SJCRH30 (cell line): Measurements from ENCODE around the gene TNFRSF12A. TPM values are rescaled to one million over a fixed set of nuclear protein-coding genes. Genes with fewer than 3 reads are reported as not detected.
"Not testable (repeated sequence)": the region's sequence is repeated elsewhere in the genome, so short reads cannot be mapped to it uniquely, and the experiment has no call there.

ENCODE experiments used
- DNase-seq, 2 experiments: peaks; one replicate each; pipeline ENCODE4 v3.0.0-alpha.2; 2015 to 2020
- H3K27ac ChIP-seq: fragments of 250-450 bp; sonication (Bioruptor Pico); 2 replicates; pipeline ENCODE4 v1.5.1; 2020; ENCODE audit warnings: mild to moderate bottlenecking, moderate library complexity
- H3K27me3 ChIP-seq: fragments of 250-450 bp; sonication (Bioruptor Pico); 2 replicates; pipeline ENCODE4 v1.5.1; 2020; ENCODE audit warnings: mild to moderate bottlenecking, moderate library complexity
- H3K36me3 ChIP-seq: fragments of 250-450 bp; sonication (Bioruptor Pico); 2 replicates; pipeline ENCODE4 v1.5.1; 2020; ENCODE audit warnings: mild to moderate bottlenecking, moderate library complexity
- H3K4me1 ChIP-seq: fragments of 250-450 bp; sonication (Bioruptor Pico); 2 replicates; pipeline ENCODE4 v1.5.1; 2020; ENCODE audit warnings: mild to moderate bottlenecking, moderate library complexity
- H3K4me3 ChIP-seq: fragments of 250-450 bp; sonication (Bioruptor Pico); 2 replicates; pipeline ENCODE4 v1.5.1; 2020; ENCODE audit warnings: mild to moderate bottlenecking, moderate library complexity
- H3K9me3 ChIP-seq: fragments of 250-450 bp; sonication (Bioruptor Pico); replicated peaks from 2 replicates; pipeline ENCODE4 v1.5.1; 2020; ENCODE audit warnings: mild to moderate bottlenecking, moderate library complexity
- total RNA-seq: library from RNA; depleted of rRNA; stranded (reverse); fragments of >200 nt; shearing (Covaris generic); gene quantifications from 2 replicates; pipeline ENCODE4 v1.2.3, GENCODE V29; 2014

TNFRSF12A gene
- total RNA-seq, 1 experiment from 2014 or later: 29.0 TPM

DNA sequence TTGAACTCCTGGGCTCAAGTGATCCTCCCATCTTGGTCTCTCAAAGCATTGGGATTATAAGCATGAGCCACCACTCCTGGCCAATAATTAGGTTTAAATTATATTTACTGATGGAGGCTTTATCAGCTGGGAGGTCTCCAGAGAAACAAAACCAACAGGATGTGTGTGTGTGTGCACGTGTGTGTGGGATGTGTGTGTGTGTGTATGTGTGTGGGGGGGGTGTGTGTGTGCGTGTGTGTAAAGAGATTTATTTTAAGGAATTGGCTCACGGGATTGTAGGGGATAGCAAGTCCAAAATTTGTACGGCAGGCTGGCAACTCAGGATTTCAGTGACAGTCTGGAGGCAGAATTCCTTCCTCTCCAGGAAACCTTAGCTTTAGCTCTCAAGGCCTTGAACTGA, 30.8 kb downstream of the TNFRSF12A start:
- DNase-seq: no peak
- Histone ChIP-seq H3K27ac (no peak overlapping the region), H3K27me3 (peaks cover 5% of the 10 kb centered on the region)

DNA sequence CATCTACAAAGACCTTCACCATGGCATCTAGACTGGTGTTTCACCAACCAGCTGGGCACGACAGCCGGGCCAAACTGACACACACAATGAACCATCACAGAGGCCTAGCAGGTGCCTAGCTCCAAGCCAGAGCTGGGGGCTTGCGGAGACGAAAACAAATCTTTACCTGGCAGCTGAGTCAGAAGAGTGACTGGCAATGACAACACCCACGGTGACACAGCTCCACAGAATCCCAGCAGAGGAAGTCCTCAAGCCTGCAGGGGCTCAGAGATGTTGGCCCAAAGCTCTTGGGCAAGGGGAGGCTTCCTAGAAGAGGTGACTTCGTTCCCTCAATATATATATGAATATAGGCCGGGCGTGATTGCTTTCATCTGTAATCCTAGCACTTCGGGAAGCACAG, 31.3 kb downstream of the TNFRSF12A start:
- H3K27me3 ChIP-seq: peaks cover 5% of the 10 kb centered on the region
- H3K27ac ChIP-seq: no peak overlapping the region
- no peaks in the 10 kb centered on the region for H3K4me1 ChIP-seq

More for the DNA sequence above, 30.8 kb downstream of the TNFRSF12A start:
- Histone ChIP-seq H3K9me3 (no peaks in the 10 kb centered on the region), H3K4me1 (no peaks in the 10 kb centered on the region), H3K4me3 (no peak overlapping the region), H3K36me3 (no peaks in the 10 kb centered on the region)

DNA sequence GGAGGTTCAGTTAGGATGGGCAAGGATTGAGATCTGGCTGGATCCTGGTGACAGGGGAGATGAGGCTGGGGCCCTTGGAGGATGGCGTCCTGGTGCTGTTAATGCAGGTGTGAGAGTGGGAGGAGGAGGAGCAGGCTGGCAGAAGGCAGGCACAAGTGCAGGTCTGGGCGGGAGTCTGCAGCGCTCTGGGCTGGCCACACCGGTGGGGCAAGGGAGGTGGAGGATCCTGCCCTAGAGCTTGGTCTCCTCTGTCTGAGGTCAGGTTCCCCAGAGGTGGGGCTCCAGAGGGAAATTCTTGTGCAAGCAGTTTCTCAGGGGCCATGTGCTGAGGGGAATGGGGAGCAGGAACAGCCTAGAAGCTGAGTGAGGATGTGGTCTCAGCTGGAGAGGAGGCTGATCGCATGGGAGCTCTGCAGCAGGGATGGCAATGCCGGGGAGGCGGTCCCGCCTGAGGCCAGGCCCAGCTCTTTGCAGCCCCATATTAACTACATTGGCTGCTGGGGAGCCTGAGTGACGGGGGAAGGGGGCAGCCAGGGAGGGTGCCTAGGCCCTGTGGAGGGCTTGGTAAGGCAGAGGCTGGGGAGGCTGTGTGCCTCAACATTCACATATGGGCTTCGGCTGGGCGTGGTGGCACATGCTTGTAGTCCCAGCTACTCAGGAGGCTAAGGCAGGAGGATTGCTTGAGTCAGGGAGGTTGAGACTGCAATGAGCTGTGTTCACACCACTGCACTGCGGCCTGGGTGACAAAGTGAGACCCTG, 32.6 kb downstream of the TNFRSF12A start:
- H3K9me3 ChIP-seq, H3K27ac ChIP-seq, H3K27me3 ChIP-seq, H3K4me1 ChIP-seq, H3K36me3 ChIP-seq, DNase-seq, H3K4me3 ChIP-seq: not testable (repeated sequence)

More for the DNA sequence above, 31.3 kb downstream of the TNFRSF12A start:
- Histone ChIP-seq H3K36me3 (no peaks in the 10 kb centered on the region), H3K4me3 (no peak overlapping the region), H3K9me3 (no peaks in the 10 kb centered on the region)
- DNase-seq: no peak

DNA sequence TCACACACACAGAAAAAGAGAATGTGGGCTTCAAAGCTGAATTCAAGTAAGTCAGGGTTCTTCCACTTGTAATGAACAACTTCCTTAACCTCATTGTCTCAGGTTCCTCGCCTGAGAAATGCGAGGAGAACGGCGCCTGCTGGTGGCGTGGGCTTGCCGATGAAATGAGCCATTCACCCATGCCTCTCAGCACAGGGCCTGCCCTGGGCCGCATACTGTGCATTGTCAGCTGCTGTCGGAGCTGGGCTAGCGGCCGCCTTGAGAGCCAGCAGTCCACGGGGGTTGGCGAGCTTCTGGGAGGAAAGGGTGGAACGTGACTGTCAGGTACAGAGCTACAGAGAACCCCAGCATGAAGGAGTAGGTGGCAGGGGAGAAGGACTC, 33.2 kb downstream of the TNFRSF12A start:
- H3K27ac ChIP-seq, H3K4me1 ChIP-seq, H3K4me3 ChIP-seq, DNase-seq, H3K27me3 ChIP-seq, H3K9me3 ChIP-seq, H3K36me3 ChIP-seq: not testable (repeated sequence)

DNA sequence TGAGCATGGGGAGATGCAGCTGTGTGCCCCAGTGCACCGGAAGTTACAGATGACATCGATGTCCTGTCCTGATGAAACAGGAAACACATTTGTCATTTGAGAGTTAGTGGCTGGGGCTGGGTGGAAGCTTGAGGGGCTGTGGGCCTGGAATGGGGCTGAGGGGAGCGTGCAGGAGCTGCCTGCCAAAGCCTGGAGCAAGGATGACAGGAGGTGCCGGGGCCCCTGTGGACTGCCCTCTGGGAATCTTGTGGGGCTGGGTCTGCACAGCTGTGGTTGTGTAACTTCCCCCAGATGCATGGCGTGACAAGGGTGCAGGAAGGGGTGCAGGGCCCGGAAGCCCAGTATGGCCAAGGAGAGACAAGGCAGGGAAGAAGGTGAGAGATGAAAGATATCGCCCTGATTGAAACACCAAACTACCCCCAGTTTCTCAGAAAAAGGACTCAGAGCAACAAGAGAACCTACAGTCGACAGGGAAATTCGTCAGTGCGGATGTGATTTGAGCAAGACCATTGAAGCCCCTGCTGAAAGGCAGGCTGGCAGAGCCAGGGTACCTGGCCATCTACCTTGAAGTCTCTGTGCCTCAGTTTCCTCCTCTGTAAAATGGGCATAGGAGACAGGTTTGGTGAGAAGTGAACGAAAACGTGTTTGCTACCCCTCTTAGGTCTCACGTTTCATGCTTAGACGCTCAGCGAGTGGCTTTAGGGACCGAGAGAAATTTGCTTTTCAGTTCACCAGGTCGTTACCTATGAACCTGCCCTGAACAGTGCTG, 35.0 kb downstream of the TNFRSF12A start:
- DNase-seq: no peak
- no peak overlapping the region for H3K4me3 ChIP-seq
- H3K4me1 ChIP-seq: peaks cover 7% of the 10 kb centered on the region
- no peaks in the 10 kb centered on the region for H3K36me3 ChIP-seq
- no peaks in the 10 kb centered on the region for H3K9me3 ChIP-seq
- H3K27ac ChIP-seq: no peak overlapping the region
- no peaks in the 10 kb centered on the region for H3K27me3 ChIP-seq

DNA sequence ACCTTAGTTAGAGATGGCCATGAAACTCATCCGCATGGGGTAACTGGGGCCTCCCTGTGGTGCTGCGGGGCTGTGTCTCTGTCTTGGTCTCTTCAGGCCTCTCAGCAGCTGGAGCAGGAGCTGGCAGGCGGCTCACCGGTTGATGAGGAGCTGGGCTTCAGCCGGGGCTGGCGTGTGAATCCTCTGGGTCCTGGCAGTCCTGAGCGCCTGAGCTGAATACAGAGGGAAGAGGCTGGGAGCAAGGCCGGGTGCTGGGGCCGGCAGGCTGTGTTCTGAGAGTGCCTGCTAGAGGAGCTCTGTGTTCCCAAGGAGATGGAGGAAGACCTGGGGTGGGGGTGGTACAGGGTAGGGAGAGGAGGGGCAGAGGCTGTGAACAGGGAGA, 35.6 kb downstream of the TNFRSF12A start:
- not testable (repeated sequence) for H3K27me3 ChIP-seq, DNase-seq, H3K27ac ChIP-seq, H3K36me3 ChIP-seq, H3K9me3 ChIP-seq, H3K4me3 ChIP-seq
- H3K4me1 ChIP-seq: peaks cover 12% of the 10 kb centered on the region

DNA sequence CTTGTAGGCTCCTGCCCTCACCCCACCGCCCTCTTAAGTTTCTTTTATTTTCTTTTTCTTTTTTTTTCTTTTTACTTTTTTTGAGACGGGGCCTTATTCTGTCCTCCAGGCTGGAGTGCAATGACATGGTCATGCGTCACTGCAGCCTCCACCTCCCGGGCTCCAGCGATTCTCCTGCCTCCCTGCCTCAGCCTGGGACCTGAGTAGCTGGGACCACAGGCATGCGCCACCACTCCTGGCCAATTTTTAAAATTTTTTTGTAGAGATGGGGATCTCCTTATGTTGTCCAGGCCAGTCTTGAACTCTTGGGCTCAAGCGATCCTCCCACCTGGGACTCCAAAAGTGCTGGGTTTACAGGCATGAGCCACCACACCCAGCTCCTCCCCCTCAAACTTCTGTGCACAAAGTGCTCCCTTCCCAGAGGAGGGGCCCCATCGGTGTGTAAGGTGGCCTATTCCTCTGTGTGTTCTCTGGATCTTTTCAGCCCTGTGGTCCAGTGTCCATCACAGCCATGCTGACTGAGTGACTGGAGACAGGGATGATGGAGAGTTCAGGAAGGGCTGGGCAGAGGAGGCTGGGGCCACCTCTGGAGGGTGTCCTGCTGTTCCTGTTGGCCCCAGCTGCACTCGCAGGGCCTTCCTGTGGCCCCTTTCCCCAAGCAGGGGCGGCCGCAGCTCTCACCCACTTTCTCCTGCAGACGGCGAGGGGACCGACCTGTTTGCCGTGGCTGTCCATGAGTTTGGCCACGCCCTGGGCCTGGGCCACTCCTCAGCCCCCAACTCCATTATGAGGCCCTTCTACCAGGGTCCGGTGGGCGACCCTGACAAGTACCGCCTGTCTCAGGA, 36.4 kb downstream of the TNFRSF12A start:
- Histone ChIP-seq H3K27ac (no peak overlapping the region), H3K4me3 (no peak overlapping the region), H3K27me3 (no peaks in the 10 kb centered on the region), H3K9me3 (no peaks in the 10 kb centered on the region), H3K4me1 (peaks cover 20% of the 10 kb centered on the region), H3K36me3 (no peaks in the 10 kb centered on the region)
- DNase-seq: no peak

DNA sequence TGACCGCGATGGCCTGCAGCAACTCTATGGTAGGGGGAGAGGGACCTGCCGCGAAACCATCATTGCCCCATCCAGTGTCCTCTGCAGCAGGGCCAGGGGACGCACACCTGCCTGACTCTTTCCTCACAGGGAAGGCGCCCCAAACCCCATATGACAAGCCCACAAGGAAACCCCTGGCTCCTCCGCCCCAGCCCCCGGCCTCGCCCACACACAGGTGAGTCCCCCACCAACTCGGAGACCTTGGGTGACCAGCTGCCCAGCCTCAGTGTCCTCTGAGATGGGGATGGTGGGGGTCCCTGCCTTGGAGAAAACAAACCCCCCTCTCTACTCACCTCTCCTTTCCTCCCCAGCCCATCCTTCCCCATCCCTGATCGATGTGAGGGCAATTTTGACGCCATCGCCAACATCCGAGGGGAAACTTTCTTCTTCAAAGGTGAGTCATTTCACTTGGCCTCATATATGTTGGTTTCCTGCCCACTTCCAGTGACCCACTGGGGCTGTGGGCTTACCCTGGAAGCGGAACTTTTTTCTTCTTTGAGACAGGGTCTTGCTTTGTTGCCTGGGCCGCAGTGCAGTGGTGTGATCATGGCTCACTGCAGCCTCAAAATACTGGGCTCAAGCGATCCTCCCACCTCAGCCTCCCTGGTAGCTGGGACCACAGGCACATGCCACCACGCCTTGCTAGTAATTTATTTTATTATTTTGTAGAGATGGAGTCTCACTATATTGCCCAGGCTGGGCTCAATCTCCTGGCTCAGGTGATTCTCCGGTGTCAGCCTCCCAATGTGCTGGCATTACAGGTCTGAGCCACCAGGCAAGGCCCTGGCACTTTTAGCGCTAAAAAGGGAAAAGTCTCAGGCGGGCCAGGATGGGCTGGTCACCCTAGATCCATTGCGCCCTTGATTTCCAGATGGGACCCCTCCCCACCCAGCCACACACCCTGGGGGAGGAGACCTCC, 37.3 kb downstream of the TNFRSF12A start:
- Histone ChIP-seq H3K4me3 (no peak overlapping the region), H3K36me3 (no peaks in the 10 kb centered on the region), H3K27ac (no peak overlapping the region), H3K9me3 (no peaks in the 10 kb centered on the region), H3K27me3 (no peaks in the 10 kb centered on the region), H3K4me1 (peaks cover 22% of the 10 kb centered on the region)
- no peak for DNase-seq

DNA sequence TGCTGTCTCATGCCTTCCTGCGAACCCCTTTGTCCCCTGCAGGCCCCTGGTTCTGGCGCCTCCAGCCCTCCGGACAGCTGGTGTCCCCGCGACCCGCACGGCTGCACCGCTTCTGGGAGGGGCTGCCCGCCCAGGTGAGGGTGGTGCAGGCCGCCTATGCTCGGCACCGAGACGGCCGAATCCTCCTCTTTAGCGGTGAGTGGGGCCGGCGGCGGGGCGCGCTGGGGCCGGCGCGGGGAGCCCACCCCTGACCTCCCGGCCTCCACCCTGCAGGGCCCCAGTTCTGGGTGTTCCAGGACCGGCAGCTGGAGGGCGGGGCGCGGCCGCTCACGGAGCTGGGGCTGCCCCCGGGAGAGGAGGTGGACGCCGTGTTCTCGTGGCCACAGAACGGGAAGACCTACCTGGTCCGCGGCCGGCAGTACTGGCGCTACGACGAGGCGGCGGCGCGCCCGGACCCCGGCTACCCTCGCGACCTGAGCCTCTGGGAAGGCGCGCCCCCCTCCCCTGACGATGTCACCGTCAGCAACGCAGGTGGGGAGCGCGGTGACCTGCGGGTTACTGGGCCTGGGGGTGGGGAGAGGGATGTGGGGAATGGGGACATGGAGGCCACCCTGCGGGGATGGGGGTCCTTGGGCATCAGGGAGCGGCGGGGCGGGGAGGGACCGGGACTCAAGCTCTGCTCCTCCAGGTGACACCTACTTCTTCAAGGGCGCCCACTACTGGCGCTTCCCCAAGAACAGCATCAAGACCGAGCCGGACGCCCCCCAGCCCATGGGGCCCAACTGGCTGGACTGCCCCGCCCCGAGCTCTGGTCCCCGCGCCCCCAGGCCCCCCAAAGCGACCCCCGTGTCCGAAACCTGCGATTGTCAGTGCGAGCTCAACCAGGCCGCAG, 38.2 kb downstream of the TNFRSF12A start:
- no peaks in the 10 kb centered on the region for H3K27me3 ChIP-seq
- H3K4me3 ChIP-seq: peak overlapping the region; percentile 79
- no peaks in the 10 kb centered on the region for H3K36me3 ChIP-seq
- peak overlapping the region; percentile 83 for H3K27ac ChIP-seq
- peaks cover 22% of the 10 kb centered on the region for H3K4me1 ChIP-seq
- DNase-seq: peak in 1 of 2 experiments; percentile 62
- no peaks in the 10 kb centered on the region for H3K9me3 ChIP-seq

DNA sequence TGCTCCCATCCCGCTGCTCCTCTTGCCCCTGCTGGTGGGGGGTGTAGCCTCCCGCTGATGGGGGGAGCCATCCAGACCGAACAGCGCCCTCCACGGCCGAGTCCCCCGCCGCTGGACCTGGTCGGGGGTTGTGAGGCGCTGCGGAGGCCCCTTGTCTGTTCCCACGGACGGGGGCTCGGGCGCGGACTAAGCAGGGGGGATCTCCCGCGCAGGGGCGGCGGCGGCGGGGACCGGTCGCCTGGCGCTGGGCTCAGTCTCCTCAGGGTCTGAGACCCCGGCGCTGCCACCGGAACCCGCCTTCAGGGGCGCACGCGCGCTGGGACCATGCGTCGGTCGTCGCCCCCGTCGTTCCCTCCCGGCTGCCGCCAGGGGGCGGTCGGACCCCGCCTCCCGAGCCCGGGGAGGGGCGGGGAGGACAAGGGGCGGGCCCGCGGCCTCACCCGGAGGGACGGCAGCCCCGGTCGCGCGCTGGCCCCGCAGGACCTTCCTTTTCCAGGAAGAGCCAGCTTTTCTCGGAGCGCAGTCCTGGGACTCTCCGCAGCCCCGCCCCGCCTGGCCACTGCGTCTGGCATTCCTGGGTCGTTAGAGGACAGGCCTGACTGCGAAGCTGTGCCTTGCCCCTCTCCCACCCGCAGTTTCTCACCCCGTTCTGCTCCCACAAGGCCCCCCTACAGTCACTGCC, 39.0 kb downstream of the TNFRSF12A start:
- Histone ChIP-seq H3K4me3 (peak overlapping the region; percentile 79), H3K27me3 (no peaks in the 10 kb centered on the region), H3K9me3 (no peaks in the 10 kb centered on the region), H3K36me3 (no peaks in the 10 kb centered on the region), H3K27ac (peak overlapping the region; percentile 83), H3K4me1 (peaks cover 22% of the 10 kb centered on the region)
- DNase-seq: peak; percentile 93 to 95

DNA sequence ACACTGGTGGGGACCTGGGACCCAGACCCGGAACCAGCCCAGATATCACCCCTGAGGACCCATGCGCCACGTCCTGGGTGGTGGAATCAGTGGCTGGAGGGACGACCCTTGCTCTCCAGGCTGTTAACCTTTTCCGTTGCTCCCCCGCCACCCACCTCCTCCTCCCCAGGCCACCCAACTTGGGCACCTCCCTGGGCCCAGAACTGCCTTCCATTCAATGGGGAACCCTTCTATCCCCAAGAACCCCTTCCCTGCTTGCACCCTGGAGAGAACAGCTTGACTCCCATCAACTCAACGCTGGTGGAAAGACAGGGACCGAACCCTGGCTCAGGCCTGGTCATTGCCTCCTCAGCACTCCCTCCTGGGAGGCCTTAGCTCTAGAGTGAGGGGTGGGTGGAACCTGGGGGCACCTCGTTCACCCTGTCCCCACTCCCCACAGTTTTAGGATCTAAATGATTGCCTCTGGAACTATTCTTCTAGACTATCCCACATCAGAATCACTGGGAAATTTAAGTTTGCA, 39.6 kb downstream of the TNFRSF12A start:
- H3K4me1 ChIP-seq: peaks cover 25% of the 10 kb centered on the region

DNA sequence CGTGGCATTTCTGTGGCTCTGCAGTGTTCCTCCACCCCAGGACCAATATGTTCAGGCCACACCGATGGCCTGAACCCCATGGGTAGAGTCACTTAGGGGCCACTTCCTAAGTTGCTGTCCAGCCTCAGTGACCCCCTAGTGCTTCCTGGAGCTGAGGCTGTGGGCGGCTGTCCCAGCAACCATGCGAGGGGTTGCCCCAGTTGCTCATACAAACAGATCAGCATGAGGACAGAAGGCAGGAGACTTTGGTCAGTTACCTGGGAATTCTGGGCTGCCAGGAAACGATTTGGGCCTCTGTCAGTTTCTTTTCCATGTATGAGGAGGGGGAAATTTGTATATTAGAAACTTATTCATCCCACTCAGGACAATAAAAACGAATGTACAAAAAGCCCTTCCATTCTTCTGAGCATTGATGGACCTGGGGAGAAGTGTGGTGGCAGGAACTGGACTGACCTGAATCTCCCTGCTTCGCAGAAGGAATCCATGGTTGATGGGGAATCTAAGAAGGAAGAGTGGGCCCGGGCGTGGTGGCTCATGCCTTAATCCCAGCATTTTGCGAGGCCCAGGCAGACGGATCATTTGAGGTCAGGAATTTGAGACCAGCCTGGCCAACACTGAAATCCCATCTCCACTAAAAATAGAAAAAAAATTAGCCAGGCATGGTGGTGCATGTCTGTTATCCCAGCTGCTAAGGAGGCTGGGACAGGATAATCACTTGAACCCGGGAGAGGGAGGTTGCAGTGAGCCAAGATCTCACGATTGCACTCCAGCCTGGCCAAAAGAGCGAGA, 40.4 kb downstream of the TNFRSF12A start:
- Histone ChIP-seq H3K36me3 (no peaks in the 10 kb centered on the region), H3K9me3 (no peaks in the 10 kb centered on the region), H3K27me3 (no peaks in the 10 kb centered on the region), H3K27ac (peak overlapping the region; percentile 83), H3K4me3 (no peak overlapping the region), H3K4me1 (peaks cover 29% of the 10 kb centered on the region)
- peak; percentile 85 to 89 for DNase-seq

More for the DNA sequence above, 39.6 kb downstream of the TNFRSF12A start:
- H3K9me3 ChIP-seq: no peaks in the 10 kb centered on the region
- H3K27me3 ChIP-seq: no peaks in the 10 kb centered on the region
- peak overlapping the region; percentile 83 for H3K27ac ChIP-seq
- H3K4me3 ChIP-seq: peak overlapping the region; percentile 79
- DNase-seq: no peak
- no peaks in the 10 kb centered on the region for H3K36me3 ChIP-seq
